Thyroid gland (tissue), 4 donors: ENCODE results near the gene OR6B1. TPM values are rescaled to one million over a fixed set of nuclear protein-coding genes. Genes with fewer than 3 reads are reported as not detected.

ENCODE experiments used
- DNase-seq, 2 donors: peaks; one replicate each; pipeline ENCODE4 v3.0.0-alpha.2; 2019
- H3K27ac ChIP-seq, 3 donors: fragments of 200-600 bp; sonication (generic); 1 replicate in 2 of 3; 2 replicates in 1 of 3; pipeline ENCODE4 v1.5.1; 2016 to 2019; ENCODE audit warnings: mild to moderate bottlenecking in 1 of 3, moderate library complexity in 1 of 3
- H3K27me3 ChIP-seq: fragments of 200-600 bp; sonication (generic); one replicate; pipeline ENCODE4 v1.5.1; 2019
- H3K36me3 ChIP-seq, 2 donors: fragments of 200-600 bp; sonication (generic); one replicate each; pipeline ENCODE4 v1.5.1; 2016 to 2019
- H3K4me1 ChIP-seq, 2 donors: fragments of 200-600 bp; sonication (generic); one replicate each; pipeline ENCODE4 v1.5.1; 2017 to 2019
- H3K4me3 ChIP-seq, 3 donors: fragments of 200-600 bp; sonication (generic); replicated peaks in 1 of 3; 1 replicate in 2 of 3; 2 replicates in 1 of 3; pipeline ENCODE4 v1.5.1; 2016; ENCODE audit warnings: mild to moderate bottlenecking in 1 of 3
- H3K9me3 ChIP-seq: fragments of 200-600 bp; sonication (generic); one replicate; pipeline ENCODE4 v1.5.1; 2017
- CTCF ChIP-seq, 6 experiments: fragments of 200-600 bp in 3 of 6; fragments of 450-650 bp in 3 of 6; sonication (generic) in 3 of 6; IDR thresholded peaks; one replicate each; pipeline ENCODE4 v1.5.1; 2016 to 2019; ENCODE audit warnings: antibody characterized with exemption in 6 of 6, mild to moderate bottlenecking in 2 of 6, inconsistent platforms in 1 of 6, moderate library complexity in 1 of 6
- POLR2A ChIP-seq, 2 donors: fragments of 450-650 bp; IDR thresholded peaks; one replicate each; pipeline ENCODE4 v1.6.1; 2017; ENCODE audit warnings: antibody characterized with exemption in 2 of 2, mild to moderate bottlenecking in 2 of 2, moderate library complexity in 1 of 2
- WGBS, 2 donors: methylation state at CpG; one replicate each; pipeline ENCODE4 v1.1.5; 2017; 5-methylcytosine and 5-hydroxymethylcytosine counted together
- intact Hi-C: fragments of 100-400 bp; cut with DNase I; formaldehyde crosslinking; loops from one replicate; pipeline ENCODE4 v1.15.1; 2023
- total RNA-seq, 4 donors: library from RNA; depleted of rRNA; stranded (reverse); fragments of >200 nt; gene quantifications; one replicate each; pipeline ENCODE4 v1.2.3, GENCODE V29; 2016

OR6B1 gene
- total RNA-seq, 4 donors from 2014 or later = not detected

GRCh38 chr7:144011458-144012230 lies 11.5 kb downstream of the OR6B1 start:
- no peaks in the 10 kb centered on the region for H3K9me3 ChIP-seq
- no peaks in the 10 kb centered on the region for H3K36me3 ChIP-seq
- no peak for TF ChIP-seq CTCF (IDR thresholded peaks at IDR 0.05)
- no peak for TF ChIP-seq POLR2A (IDR thresholded peaks at IDR 0.05)
- H3K27me3 ChIP-seq = no peaks in the 10 kb centered on the region
- no peak overlapping the region for H3K4me3 ChIP-seq
- intact Hi-C loops = no loop called here
- DNase-seq = no peak
- H3K4me1 ChIP-seq = no peaks in the 10 kb centered on the region
- WGBS, 2 donors = 92% methylated on average over 5 of the region's 5 CpGs
- H3K27ac ChIP-seq = no peak overlapping the region

- Histone ChIP-seq H3K4me1 (peaks cover 4 to 5% of the 10 kb centered on the region in 2 donors), H3K36me3 (no peaks in the 10 kb centered on the region), H3K9me3 (no peaks in the 10 kb centered on the region), H3K27ac (no peak overlapping the region), H3K4me3 (no peak overlapping the region), H3K27me3 (no peaks in the 10 kb centered on the region)
- TF ChIP-seq CTCF (IDR thresholded peaks at IDR 0.05) (no peak), POLR2A (IDR thresholded peaks at IDR 0.05) (no peak)
- 90 to 94% methylated on average over 4 of the region's 4 CpGs for WGBS, 2 donors
- intact Hi-C loops = no loop called here
- no peak for DNase-seq
Measured at GRCh38 chr7:144018065-144018464, 17.9 kb downstream of the OR6B1 start.

GRCh38 chr7:144019457-144019856 lies 19.3 kb downstream of the OR6B1 start:
- TF ChIP-seq CTCF (IDR thresholded peaks at IDR 0.05) (no peak), POLR2A (IDR thresholded peaks at IDR 0.05) (no peak)
- no peak for DNase-seq
- WGBS, 2 donors = 34 to 38% methylated on average over 2 of the region's 2 CpGs
- Histone ChIP-seq H3K27ac (no peak overlapping the region), H3K9me3 (no peaks in the 10 kb centered on the region), H3K4me1 (peaks cover 4 to 5% of the 10 kb centered on the region in 2 donors), H3K36me3 (no peaks in the 10 kb centered on the region), H3K27me3 (no peaks in the 10 kb centered on the region), H3K4me3 (no peak overlapping the region)
- intact Hi-C loops = no loop called here

- H3K36me3 ChIP-seq = no peaks in the 10 kb centered on the region
- 75 to 77% methylated on average over 3 of the region's 3 CpGs for WGBS, 2 donors
- H3K27ac ChIP-seq = no peak overlapping the region
- no peaks in the 10 kb centered on the region for H3K27me3 ChIP-seq
- intact Hi-C loops = no loop called here
- peaks cover 4 to 5% of the 10 kb centered on the region in 2 donors for H3K4me1 ChIP-seq
- no peak overlapping the region for H3K4me3 ChIP-seq
- TF ChIP-seq POLR2A (IDR thresholded peaks at IDR 0.05) (no peak), CTCF (IDR thresholded peaks at IDR 0.05) (no peak)
- no peaks in the 10 kb centered on the region for H3K9me3 ChIP-seq
- no peak for DNase-seq
Measured at GRCh38 chr7:144020340-144020739, 20.2 kb downstream of the OR6B1 start.

- Histone ChIP-seq H3K27ac (no peak overlapping the region), H3K4me3 (no peak overlapping the region), H3K4me1 (peaks cover 4 to 5% of the 10 kb centered on the region in 2 donors), H3K36me3 (no peaks in the 10 kb centered on the region), H3K9me3 (no peaks in the 10 kb centered on the region), H3K27me3 (no peaks in the 10 kb centered on the region)
- no peak for TF ChIP-seq POLR2A (IDR thresholded peaks at IDR 0.05)
- TF ChIP-seq CTCF (IDR thresholded peaks at IDR 0.05) = no peak
- intact Hi-C loops = no loop called here
- DNase-seq = no peak
Measured at GRCh38 chr7:144022169-144022568, 22.0 kb downstream of the OR6B1 start.
